ENCODE results near the gene CSTF2T. TPM values are rescaled to one million over a fixed set of nuclear protein-coding genes. Genes with fewer than 3 reads are reported as not detected.

CSTF2T gene
- total RNA-seq (2022) (30.6 and 32.3 TPM in 2 replicates), Bru-seq, nascent RNA (percentile 89 among the genes with signal in this experiment), BruChase-seq, experiment 1, labeled RNA remaining after a 6-hour chase (percentile 91 among the genes with signal in this experiment), BruChase-seq, experiment 2, labeled RNA remaining after a 2-hour chase (percentile 98 among the genes with signal in this experiment)
- long read RNA-seq, full-length matches to known transcripts = 7 of 7 reads
- long read RNA-seq, partial matches to known transcripts = 0 of 7 reads
- long read RNA-seq, other reads (novel, unspliced or antisense) = 0 of 7 reads

GRCh38 chr10:51699475-51700227 lies at the start of gene CSTF2T:
CSTF2T (minus strand) TSS chr10:51699595; CDS start chr10:51699549, 46 bp downstream.
- CTCF ChIA-PET = no interaction called here
- DNase-seq = peak; percentile 82
- Mint-ChIP-seq H3K36me3 (ENCODE audit: insufficient read depth, unreplicated experiment) (peaks cover 28% of the 10 kb centered on the region), H3K9me3 (ENCODE audit: low read depth, unreplicated experiment) (no peaks in the 10 kb centered on the region), H3K27me3 (ENCODE audit: unreplicated experiment) (no peaks in the 10 kb centered on the region), H3K4me3 (ENCODE audit: low read depth, unreplicated experiment) (peak within 1 kb of the TSS; percentile 94), H3K27ac (ENCODE audit: unreplicated experiment) (peak within 1 kb of the TSS; percentile 98), H3K4me1 (ENCODE audit: low read depth, unreplicated experiment) (peaks cover 11% of the 10 kb centered on the region)
- no peak for TF ChIP-seq CTCF (IDR thresholded peaks at IDR 0.05; ENCODE audit: unreplicated experiment)
- no TSS peak for BruUV-seq (replicated peaks)
- intact Hi-C loops (cut with micrococcal nuclease; ENCODE audit: unreplicated experiment) = loop anchor here (10.0 kb wide), 1 partner anchor 515 kb away; no protein-coding TSS in a partner anchor

DNA sequence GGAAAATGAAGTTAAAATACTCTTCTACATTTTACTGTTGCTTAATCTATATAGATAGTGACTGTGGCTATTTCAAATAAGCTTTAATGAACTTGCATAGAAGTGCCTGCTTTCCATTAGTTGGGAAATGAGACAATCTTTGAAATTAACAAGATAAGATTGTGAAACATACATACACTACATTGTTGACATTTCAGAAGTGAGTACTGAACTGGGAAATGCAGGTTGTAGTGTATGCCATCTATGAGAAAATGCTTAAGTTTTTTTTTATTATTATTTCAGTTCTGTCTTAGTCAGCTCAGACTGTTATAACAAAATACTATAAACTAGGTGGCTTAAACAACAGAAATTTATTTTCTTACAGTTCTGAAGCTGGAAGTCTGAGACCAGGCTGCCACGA lies 49.6 kb upstream of the CSTF2T start:
- H3K4me1 Mint-ChIP-seq (ENCODE audit: low read depth, unreplicated experiment) = no peaks in the 10 kb centered on the region
- CTCF ChIA-PET = no interaction called here
- no TSS peak for BruUV-seq (replicated peaks)

DNA sequence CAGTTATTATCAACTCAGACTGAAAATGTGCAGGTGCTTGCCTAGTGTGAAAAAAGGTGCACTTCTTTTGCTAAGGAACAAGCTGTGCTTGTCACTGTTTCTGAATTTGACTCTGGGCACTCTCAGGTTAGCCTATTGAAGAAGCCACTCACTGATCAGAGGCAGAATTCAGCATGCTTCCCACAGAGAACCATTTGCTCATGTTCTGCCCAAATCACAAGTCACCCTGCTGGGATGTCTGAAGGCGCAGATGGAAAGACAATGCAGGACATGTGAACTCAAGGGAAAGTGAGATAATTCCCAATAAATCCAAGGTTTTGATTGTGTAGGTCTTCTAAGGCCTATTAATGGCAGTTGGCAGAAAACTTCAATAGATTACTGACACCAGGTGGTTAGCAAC lies 47.8 kb upstream of the CSTF2T start:
- TF ChIP-seq CTCF (IDR thresholded peaks at IDR 0.05; ENCODE audit: unreplicated experiment) = no peak
- no peaks in the 10 kb centered on the region for H3K27me3 Mint-ChIP-seq (ENCODE audit: unreplicated experiment)
- no peaks in the 10 kb centered on the region for H3K9me3 Mint-ChIP-seq (ENCODE audit: low read depth, unreplicated experiment)
- BruUV-seq (replicated peaks) = no TSS peak
- no peaks in the 10 kb centered on the region for H3K4me1 Mint-ChIP-seq (ENCODE audit: low read depth, unreplicated experiment)
- no peak overlapping the region for H3K27ac Mint-ChIP-seq (ENCODE audit: unreplicated experiment)
- H3K36me3 Mint-ChIP-seq (ENCODE audit: insufficient read depth, unreplicated experiment) = no peaks in the 10 kb centered on the region
- intact Hi-C loops (cut with micrococcal nuclease; ENCODE audit: unreplicated experiment) = no loop called here
- DNase-seq = no peak
- H3K4me3 Mint-ChIP-seq (ENCODE audit: low read depth, unreplicated experiment) = no peak overlapping the region
- CTCF ChIA-PET = no interaction called here

More for the DNA sequence above, 49.6 kb upstream of the CSTF2T start:
- no peak overlapping the region for H3K4me3 Mint-ChIP-seq (ENCODE audit: low read depth, unreplicated experiment)
- intact Hi-C loops (cut with micrococcal nuclease; ENCODE audit: unreplicated experiment) = no loop called here
- no peak for TF ChIP-seq CTCF (IDR thresholded peaks at IDR 0.05; ENCODE audit: unreplicated experiment)
- DNase-seq = no peak
- no peak overlapping the region for H3K27ac Mint-ChIP-seq (ENCODE audit: unreplicated experiment)
- no peaks in the 10 kb centered on the region for H3K27me3 Mint-ChIP-seq (ENCODE audit: unreplicated experiment)
- H3K36me3 Mint-ChIP-seq (ENCODE audit: insufficient read depth, unreplicated experiment) = no peaks in the 10 kb centered on the region
- H3K9me3 Mint-ChIP-seq (ENCODE audit: low read depth, unreplicated experiment) = no peaks in the 10 kb centered on the region

DNA sequence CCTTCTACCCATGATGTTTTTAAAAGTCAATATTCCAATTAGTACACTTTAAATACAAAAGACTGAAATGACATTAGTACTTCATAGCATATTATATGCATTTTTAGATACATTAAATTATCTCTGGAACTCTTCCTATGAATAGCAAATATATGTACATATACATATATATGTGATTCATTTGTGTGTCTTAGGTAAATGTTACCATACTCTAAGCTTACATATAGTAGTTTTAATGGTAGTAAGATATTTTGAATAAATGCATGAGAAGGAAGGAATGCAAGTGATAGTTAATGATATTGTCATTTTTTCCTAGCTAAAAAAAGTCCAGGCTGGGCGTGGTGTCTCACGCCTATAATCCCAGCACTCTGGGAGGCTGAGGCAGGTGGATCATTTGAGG lies 46.0 kb upstream of the CSTF2T start:
- intact Hi-C loops (cut with micrococcal nuclease; ENCODE audit: unreplicated experiment) = no loop called here
- TF ChIP-seq CTCF (IDR thresholded peaks at IDR 0.05; ENCODE audit: unreplicated experiment) = no peak
- Mint-ChIP-seq H3K4me1 (ENCODE audit: low read depth, unreplicated experiment) (no peaks in the 10 kb centered on the region), H3K27ac (ENCODE audit: unreplicated experiment) (no peak overlapping the region), H3K4me3 (ENCODE audit: low read depth, unreplicated experiment) (no peak overlapping the region), H3K36me3 (ENCODE audit: insufficient read depth, unreplicated experiment) (no peaks in the 10 kb centered on the region), H3K9me3 (ENCODE audit: low read depth, unreplicated experiment) (no peaks in the 10 kb centered on the region), H3K27me3 (ENCODE audit: unreplicated experiment) (no peaks in the 10 kb centered on the region)
- BruUV-seq (replicated peaks) = no TSS peak
- no peak for DNase-seq
- CTCF ChIA-PET = interaction anchor here (0.6 kb wide), 1 partner anchor 42 kb away, joined by 6 read pairs; no protein-coding TSS in a partner anchor
